AG10803 (cell line): ENCODE results near the gene UTP4.
"Not testable (repeated sequence)": the region's sequence is repeated elsewhere in the genome, so short reads cannot be mapped to it uniquely, and the experiment has no call there.

Experiments used
- DNase-seq: peaks from one replicate; pipeline ENCODE4 v3.0.0; 2010; ENCODE audit warnings: low read depth
- H3K4me3 ChIP-seq: 2 replicates; pipeline ENCODE4 v1.5.1; 2011; ENCODE audit warnings: mild to moderate bottlenecking, low read length, control low read depth
- CTCF ChIP-seq: conservative IDR thresholded peaks from 2 replicates; pipeline ENCODE4 v1.5.1; 2011; ENCODE audit warnings: mild to moderate bottlenecking, low read length, control low read depth, inconsistent platforms

Gene UTP4

GRCh38 chr16:69143116-69143515 lies 10.7 kb downstream of the UTP4 start:
- TF ChIP-seq CTCF: no peak
- no peak for DNase-seq
- H3K4me3 ChIP-seq: no peak overlapping the region

- no peak for DNase-seq
- H3K4me3 ChIP-seq: no peak overlapping the region
- TF ChIP-seq CTCF: no peak
Measured at GRCh38 chr16:69145658-69146057, 13.2 kb downstream of the UTP4 start.

GRCh38 chr16:69149621-69150020 lies 17.2 kb downstream of the UTP4 start:
- not testable (repeated sequence) for H3K4me3 ChIP-seq, DNase-seq

GRCh38 chr16:69150146-69150865 lies 17.9 kb downstream of the UTP4 start:
- peak; percentile 86 for TF ChIP-seq CTCF
- H3K4me3 ChIP-seq: no peak overlapping the region
- peak; percentile 75 for DNase-seq

GRCh38 chr16:69157196-69157595 lies 24.7 kb downstream of the UTP4 start:
- no peak overlapping the region for H3K4me3 ChIP-seq
- no peak for DNase-seq

GRCh38 chr16:69160192-69160591 lies 27.7 kb downstream of the UTP4 start:
- TF ChIP-seq CTCF: no peak
- H3K4me3 ChIP-seq: no peak overlapping the region
- DNase-seq: no peak

More at GRCh38 chr16:69157196-69157595, 24.7 kb downstream of the UTP4 start:
- no peak for TF ChIP-seq CTCF

GRCh38 chr16:69165584-69165983 lies 33.1 kb downstream of the UTP4 start:
- no peak overlapping the region for H3K4me3 ChIP-seq
- DNase-seq: no peak
- TF ChIP-seq CTCF: no peak
